Left lobe of liver (tissue), 2 donors: ENCODE data around the gene WDR27. TPM values are rescaled to one million over a fixed set of nuclear protein-coding genes. Genes with fewer than 3 reads are reported as not detected.
A peak's percentile ranks its signal among the peaks of the same experiment; 100 is the strongest.
"Not testable (repeated sequence)": the region's sequence is repeated elsewhere in the genome, so short reads cannot be mapped to it uniquely, and the experiment has no call there.

Source experiments
- ATAC-seq: fragments of 200-7000 bp; cut with Tn5 transposase; one replicate; pipeline ENCODE4 v1.9.1; 2020; ENCODE audit warnings: mild to moderate bottlenecking, moderate library complexity
- DNase-seq: peaks from one replicate; pipeline ENCODE4 v3.0.0-alpha.2; 2020; ENCODE audit warnings: low spot score
- total RNA-seq: library from RNA; stranded (reverse); gene quantifications from one replicate; pipeline ENCODE4 v1.2.1, GENCODE V29; 2021
- donor health status: DM: no; HTN: no; CAD: no; lungs with moderate emphysema.
- donor health status: DM: no; HTN: yes; CAD: no.

WDR27 gene
- total RNA-seq, 1 donor from 2014 or later: 19.5 TPM

GRCh38 chr6:169618526-169619490 is 83.0 kb downstream of the WDR27 start:
- ATAC-seq (no peak), DNase-seq (no peak)

GRCh38 chr6:169617562-169617961 is 84.3 kb downstream of the WDR27 start:
- DNase-seq (no peak), ATAC-seq (no peak)

GRCh38 chr6:169608609-169609008 is 93.2 kb downstream of the WDR27 start:
- not testable (repeated sequence) for DNase-seq, ATAC-seq

- ATAC-seq (no peak), DNase-seq (no peak)
Measured at GRCh38 chr6:169604076-169604475, 97.8 kb downstream of the WDR27 start.

GRCh38 chr6:169601129-169601528 is 100.7 kb downstream of the WDR27 start:
- not testable (repeated sequence) for ATAC-seq, DNase-seq

GRCh38 chr6:169592558-169592957 is 109.3 kb downstream of the WDR27 start:
- ATAC-seq (no peak), DNase-seq (no peak)

- DNase-seq (no peak), ATAC-seq (no peak)
Measured at GRCh38 chr6:169591616-169592015, 110.2 kb downstream of the WDR27 start.

GRCh38 chr6:169590376-169590939 is 111.4 kb downstream of the WDR27 start:
- ATAC-seq (no peak), DNase-seq (no peak)

- DNase-seq: no peak
- ATAC-seq: peak; percentile 72
Measured at GRCh38 chr6:169589699-169590257, 112.1 kb downstream of the WDR27 start.

GRCh38 chr6:169589293-169589692 is 112.5 kb downstream of the WDR27 start:
- peak; percentile 68 for ATAC-seq
- DNase-seq: no peak

- ATAC-seq: no peak
- DNase-seq: no peak
Measured at GRCh38 chr6:169587975-169588374, 113.9 kb downstream of the WDR27 start.

GRCh38 chr6:169583886-169584541 is 117.8 kb downstream of the WDR27 start:
- ATAC-seq (no peak), DNase-seq (no peak)

GRCh38 chr6:169579407-169580111 is 122.3 kb downstream of the WDR27 start:
- DNase-seq (no peak), ATAC-seq (no peak)

- ATAC-seq: no peak
- no peak for DNase-seq
Measured at GRCh38 chr6:169577974-169578373, 123.9 kb downstream of the WDR27 start.

GRCh38 chr6:169577236-169577635 is 124.6 kb downstream of the WDR27 start:
- DNase-seq (no peak), ATAC-seq (no peak)

GRCh38 chr6:169575821-169576220 is 126.0 kb downstream of the WDR27 start:
- no peak for ATAC-seq
- no peak for DNase-seq

- ATAC-seq: no peak
- DNase-seq: no peak
Measured at GRCh38 chr6:169575365-169575764, 126.5 kb downstream of the WDR27 start.

GRCh38 chr6:169574420-169574819 is 127.4 kb downstream of the WDR27 start:
- no peak for ATAC-seq
- DNase-seq: no peak

- ATAC-seq: no peak
- DNase-seq: no peak
Measured at GRCh38 chr6:169573883-169574282, 127.9 kb downstream of the WDR27 start.

- ATAC-seq: no peak
- no peak for DNase-seq
Measured at GRCh38 chr6:169571123-169571962, 130.5 kb downstream of the WDR27 start.
